ENCODE results near the gene TRAF3. TPM values are rescaled to one million over a fixed set of nuclear protein-coding genes. Genes with fewer than 3 reads are reported as not detected.

TRAF3 gene
- total RNA-seq, 1 donor from 2014 or later, result 12.8 TPM

DNA sequence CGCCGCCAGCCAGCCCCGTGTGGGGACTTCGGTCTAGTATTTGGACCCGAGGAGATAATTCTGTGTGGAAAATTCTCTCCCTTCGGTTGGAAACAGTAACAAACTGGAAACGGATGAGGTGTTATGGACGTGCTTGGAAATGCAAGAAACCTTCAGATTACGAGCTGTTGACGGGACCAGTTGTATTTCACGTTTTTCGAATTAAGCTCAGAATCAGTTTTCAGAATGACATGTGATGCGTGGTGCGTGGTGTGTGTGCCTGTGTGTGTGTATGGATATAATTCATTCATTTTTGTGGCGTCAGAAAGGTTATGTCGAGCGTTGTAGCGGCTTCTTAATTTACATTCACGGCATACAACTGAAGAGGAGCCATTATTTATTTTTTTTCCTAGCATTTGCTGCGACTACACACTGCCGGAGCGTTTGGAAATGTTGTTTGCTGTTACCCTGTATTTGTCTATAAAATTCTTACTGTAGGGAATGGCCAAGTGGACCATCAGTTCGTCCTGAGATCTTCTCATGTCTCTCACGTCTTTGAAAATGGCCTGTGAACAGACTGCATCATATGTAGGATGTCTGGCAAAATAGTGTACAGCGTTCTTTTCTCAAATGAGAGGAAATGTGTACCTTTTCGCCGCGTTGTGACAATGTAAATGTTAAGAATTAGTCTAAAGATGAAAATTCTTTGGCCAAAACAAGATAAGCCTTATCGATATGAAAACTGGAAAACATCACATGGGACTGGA, 1.3 kb downstream of the TRAF3 start:
- DNase-seq (ENCODE audit: low read depth in 2 of 2), result peak in 1 of 2 donors; percentile 55

DNA sequence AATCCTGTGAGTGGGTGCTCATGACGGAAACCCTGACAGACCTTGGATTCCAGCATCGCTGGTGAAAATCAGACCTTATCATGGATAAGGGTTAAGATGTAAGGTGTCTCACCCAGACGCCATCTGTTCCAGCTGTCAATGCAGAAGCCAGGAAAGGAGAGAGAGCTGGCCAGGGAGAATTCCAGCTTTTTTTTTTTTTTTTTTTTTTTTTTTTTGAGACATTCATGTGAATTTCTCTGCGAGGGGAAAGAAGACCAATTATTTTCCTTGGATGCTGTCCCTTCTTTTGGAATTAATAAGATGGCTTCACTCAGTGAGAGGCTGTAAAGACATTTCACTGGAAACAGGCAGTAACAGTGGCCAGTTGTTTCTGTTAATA, 1.8 kb downstream of the TRAF3 start:
- DNase-seq (ENCODE audit: low read depth in 2 of 2), result no peak

DNA sequence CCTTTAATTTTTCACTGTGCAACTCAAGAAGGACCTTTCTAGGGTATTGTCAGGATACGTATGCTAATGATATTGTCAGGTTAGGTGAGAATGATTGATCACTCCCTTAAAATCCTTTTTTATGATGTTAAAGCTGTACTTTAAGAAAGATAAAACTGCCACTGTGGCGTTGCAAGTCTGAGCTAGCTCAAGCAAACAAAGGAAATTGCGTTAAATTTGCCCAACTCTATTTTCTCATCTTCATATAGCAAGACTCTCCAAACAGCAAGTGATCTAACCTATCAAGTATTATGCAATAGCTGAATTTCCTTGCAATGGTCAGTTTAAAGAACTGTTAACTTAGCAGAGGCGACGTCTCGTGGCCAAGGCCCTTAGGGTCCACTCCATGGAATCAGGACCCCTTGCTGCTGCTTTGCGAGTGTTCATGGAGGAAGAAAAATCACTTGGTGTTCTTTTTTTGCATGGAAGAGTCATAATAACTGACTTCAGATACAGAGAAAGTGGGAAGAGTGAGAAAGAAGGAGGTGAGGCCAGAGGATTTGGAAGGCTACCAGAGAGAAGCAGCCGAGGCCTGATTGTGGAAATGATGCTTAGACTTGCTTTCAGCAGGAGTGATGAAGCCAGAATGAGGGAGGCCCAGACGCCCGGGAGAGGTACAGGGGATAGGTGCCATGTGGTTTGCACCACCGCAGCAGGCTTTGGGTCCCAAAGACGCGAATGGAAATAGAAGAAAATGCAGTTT, 2.5 kb downstream of the TRAF3 start:
- no peak for DNase-seq (ENCODE audit: low read depth in 2 of 2)

DNA sequence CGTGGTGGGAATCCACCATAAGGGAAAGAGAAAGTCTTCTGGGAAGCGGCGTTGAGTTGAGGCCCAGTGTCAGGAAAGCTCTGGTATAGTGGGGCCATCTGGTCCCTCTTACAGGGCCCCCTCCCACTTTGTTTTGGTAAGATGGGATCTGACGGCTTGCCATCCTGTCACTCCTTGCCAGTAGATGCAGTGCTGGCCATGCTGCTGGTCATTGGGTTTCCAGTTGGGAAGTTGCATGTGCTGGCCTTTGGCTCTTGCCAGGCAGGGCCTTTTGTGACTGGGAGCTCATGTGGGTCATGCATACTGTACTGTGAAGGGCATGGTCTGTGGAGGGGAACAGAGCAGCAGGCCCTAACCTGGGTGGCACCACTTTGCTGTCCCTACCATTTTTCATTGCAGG, 3.8 kb downstream of the TRAF3 start:
- DNase-seq (ENCODE audit: low read depth in 2 of 2), result no peak

DNA sequence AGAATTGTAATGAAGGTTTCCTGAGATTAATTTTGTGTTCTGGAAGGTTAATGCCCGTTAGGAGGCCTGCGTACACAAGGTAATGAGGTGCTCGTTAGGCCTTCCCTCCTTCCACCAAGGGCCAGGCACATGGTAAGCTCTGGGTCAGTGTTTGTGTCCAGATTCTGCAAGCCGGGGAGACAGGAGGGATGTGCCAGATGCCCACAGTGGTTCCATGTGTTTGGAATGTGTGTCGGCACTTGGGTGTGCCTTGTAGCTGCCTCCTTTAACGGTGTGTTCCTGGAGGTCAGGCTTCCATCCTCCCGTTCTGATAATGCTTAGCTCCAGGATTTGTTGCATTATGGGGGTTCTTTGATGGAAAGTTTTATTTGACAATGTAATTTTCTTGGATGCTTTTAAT, 5.7 kb downstream of the TRAF3 start:
- DNase-seq (ENCODE audit: low read depth in 2 of 2), result no peak

DNA sequence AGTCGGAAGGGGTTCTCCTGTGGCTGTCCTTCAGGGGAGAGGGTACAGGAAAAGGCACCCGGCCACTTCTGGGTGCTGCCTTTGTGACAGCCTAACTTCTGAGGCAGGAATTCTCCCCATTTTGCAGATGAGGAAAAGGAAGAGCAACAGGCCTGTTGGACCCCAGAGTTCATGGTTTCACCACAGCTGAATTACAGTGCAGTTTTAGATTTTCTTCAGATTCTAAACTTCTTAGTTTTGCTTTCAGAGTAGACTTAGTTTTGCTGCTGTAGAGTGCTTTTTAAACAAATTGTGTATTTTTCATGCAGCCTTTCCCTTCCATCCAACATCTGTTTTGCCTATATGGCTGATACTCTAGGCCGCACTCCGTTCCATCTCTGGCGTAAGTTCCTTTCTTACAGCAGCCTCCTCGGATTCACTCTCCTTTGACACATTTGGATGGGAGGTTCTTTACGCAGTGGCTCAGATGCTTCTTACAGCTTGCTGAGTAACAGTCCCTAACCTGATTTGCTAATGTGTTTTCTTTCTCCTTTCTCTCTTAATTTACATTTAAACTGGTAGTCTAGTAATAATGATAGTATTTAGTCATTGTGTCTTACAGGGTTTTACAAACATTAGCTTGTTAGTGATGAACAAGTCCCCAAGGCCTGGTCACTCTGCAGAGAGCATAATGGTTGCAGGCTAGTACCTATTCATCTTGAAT, 7.8 kb downstream of the TRAF3 start:
- no peak for DNase-seq (ENCODE audit: low read depth in 2 of 2)

DNA sequence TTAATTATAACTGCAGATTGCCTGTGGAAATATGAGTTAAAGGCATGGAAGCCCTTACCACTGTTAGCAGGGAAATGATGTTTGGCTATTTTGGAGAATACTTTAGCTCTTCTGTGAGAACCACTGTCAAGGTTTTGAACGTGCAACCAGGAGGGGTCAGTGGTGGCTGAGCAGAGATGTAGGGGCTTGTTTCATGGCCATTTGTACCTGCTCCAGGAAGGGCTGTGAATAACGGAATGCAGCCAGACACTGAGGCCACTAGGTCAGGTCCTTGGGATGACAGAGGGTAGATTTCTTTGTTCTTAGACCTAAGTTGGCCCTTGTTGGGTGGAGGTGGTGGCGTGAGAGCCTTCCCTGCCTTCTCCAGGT, 8.3 kb downstream of the TRAF3 start:
- DNase-seq (ENCODE audit: low read depth in 2 of 2), result no peak

DNA sequence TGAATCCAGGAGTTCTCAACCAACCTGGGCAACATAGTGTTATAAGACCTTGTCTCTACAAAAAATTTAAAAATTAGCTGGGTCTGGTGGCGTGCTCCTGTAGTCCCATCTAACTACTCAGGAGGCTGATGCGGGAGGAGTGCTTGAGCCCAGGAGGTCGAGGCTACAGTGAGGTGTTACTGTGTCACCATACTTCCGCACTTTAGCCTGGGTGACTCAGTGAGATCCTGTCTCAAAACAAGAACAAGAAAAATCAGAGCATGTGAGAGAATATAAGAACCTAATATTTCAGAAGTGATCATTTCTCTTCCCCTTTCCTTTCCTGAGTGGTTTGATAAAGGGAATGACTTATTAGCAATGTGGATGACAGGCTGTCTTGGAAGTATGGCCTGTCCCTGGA, 9.5 kb downstream of the TRAF3 start:
- peak in 1 of 2 donors; percentile 52 for DNase-seq (ENCODE audit: low read depth in 2 of 2)

DNA sequence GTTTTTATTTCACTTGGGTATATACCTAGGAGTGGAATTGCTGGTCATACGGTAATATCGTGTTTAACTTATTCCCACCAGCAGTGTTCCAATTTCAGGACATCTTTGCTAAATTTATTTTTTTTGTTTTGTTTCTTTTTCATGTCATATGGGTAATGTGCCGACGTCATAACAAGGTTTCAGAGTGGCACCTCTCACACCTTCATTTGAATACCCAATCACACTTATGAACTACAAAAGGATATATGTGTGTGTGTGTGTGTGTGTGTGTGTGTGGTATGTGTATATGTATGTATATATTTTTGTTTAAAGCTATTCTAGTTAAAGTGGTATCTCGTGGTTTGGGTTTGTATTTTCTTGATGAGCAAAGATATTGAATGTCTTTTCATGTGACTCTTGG, 12.1 kb downstream of the TRAF3 start:
- DNase-seq (ENCODE audit: low read depth in 2 of 2), result no peak

DNA sequence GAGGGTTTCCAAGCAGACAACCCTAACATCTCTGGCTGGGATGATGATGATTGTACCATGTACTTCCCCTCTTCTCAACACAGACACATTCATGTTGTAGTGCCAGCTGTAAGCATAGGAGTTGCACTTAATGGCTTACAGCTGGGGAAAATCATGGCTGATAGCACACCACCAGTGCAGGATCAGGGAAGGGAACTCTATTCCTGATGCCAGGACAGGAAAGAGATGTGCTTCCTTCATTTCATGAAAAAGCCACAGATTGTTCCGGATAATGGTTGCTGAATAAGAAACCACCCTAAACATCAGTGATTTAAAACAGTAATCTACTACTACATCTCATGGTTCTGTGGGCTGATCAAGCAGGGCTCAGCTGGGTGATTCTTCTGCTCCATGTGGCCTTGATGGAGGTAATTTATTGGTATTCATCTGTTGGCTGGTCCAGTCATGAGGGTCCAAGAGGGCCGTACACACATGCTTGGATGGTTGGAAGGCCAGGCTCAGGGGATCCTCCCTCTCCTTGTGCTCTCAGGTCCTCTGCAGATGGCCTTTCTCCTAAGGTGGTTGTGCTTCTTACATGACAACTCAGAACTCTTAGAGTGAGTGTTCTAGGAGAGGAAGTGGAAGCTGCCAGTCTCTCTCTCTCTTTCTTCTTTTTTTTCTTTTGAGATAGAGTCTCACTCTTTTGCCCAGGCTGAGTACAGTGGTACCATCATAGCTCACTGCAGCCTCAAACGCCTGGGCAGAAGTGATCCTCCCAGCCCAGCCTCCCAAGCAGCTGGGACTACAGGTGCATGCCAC, 16.5 kb downstream of the TRAF3 start:
- peak in 1 of 2 donors; percentile 29 for DNase-seq (ENCODE audit: low read depth in 2 of 2)

DNA sequence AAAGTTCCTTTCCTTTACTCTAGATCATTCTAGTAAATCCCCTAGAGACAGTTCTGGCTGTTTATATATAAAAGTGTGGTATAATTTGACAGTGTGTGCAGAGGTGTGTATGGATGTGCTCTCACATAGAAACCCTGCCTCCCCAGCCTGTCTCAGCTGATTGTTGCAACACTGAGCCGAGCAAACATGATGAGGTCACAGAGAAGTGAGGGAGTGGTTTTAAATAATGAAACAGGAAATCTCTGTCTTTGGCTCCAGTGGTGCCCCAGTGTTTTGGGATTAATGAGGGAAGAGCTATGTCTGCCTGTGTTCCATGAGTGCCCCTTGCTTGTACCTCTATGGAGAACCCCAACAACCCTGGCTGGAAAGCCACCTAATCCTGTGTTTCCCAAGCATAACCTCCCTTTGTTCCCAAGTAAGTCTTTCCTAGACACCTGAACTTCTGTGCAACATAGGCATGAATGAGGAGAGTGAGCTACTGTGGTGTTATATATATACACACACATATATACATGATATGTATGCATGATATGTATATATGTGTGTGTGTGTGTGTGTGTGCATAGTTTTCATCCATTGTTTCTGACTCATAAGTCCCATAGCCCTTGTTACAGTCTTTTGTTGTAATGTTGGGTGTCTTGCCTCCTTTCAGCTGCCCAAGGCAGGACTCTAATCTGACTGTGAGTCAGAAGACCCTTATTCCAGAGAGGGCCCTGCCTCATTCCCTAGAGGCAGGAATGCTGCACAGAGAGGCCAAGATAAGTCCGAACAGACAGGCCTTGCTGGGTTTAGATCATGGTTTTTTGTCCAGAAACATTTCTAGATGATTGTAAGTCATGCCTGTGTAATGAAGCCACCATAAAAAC, 18.0 kb downstream of the TRAF3 start:
- peak; percentile 65 to 73 for DNase-seq (ENCODE audit: low read depth in 2 of 2)

DNA sequence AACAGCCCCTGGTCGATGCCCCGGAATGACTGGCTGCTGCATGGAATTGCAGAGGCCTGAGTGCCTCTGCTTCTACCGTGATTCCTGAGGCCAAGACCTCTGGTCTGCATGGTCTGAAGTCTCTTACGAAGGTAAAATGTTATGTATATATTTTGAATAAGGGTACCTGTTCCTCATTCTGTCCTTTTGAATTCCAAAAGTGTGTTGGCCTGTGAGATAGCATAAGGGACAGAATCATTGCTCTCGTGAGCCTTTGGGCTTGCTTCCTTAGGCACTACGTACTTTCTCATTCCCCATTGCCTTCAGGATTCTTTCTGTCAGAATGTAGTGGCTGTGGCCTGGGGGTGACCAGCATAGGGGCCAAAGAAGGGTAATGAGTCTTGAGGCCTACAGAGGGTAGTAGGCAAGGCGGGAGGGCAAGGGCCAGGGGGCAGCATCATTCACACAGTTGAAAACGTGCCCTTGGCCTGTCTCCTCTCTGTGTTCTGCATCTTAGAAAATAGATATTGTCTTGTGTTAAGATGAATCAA, 19.5 kb downstream of the TRAF3 start:
- no peak for DNase-seq (ENCODE audit: low read depth in 2 of 2)

DNA sequence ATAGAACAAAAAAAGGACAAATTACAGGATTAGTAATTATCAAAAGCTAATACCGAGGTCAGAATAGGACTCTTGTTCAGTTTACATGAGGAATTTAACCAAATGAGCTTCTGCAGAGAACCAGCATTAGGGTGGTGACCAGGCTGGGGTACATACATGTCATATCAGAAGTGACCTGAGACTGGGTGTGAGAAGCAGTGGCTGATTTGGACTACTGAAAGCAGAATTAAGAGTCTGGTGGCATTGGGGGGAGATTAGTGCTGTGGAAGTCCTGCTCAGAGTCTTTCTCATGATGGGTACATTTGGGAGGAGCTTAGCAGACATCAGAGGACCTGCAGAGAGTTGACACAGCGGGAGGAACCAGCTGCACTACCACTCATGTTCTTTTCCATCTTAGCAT, 21.7 kb downstream of the TRAF3 start:
- no peak for DNase-seq (ENCODE audit: low read depth in 2 of 2)

DNA sequence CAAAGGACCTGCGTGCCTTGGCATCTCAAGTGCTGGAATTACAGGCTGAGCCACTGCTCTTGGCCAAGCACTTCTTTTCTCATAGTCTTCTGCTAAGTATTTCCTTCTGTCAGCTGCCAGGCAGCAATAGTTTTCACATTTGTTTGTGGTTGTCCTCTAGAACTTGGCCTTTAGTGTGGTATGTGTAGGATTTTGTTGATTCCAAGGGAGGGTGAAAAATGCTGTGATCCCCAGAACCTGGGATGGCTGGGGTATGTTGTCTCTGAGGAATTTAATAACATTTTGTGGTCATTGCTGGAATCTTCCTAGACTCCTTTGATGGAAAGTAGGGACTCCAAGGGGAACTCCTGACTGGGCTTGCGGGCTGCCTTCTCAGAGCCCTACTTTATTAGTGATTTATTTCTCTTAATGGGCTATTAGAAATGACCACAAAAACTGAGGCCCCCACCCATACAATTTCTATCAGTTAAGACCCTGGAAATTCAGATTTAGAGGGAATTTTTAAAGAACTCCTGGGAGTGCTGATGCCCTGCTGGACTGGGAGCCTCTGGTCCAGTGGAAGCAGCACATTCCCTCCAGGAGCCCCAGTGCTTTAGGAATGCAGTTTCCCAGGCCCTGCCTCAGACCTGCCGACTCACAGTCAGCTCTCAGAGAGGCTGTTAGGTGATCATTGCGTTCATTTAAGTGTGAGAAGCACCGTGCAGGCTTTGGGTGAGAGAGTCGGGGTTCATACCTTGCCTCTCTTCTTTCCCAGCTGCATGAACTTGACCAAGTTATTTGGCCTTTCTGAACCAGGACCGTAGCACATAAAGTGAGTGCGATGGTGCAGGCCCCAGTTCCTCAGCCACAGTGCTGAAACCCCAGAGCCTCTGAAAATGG, 22.7 kb downstream of the TRAF3 start:
- DNase-seq (ENCODE audit: low read depth in 2 of 2), result no peak

DNA sequence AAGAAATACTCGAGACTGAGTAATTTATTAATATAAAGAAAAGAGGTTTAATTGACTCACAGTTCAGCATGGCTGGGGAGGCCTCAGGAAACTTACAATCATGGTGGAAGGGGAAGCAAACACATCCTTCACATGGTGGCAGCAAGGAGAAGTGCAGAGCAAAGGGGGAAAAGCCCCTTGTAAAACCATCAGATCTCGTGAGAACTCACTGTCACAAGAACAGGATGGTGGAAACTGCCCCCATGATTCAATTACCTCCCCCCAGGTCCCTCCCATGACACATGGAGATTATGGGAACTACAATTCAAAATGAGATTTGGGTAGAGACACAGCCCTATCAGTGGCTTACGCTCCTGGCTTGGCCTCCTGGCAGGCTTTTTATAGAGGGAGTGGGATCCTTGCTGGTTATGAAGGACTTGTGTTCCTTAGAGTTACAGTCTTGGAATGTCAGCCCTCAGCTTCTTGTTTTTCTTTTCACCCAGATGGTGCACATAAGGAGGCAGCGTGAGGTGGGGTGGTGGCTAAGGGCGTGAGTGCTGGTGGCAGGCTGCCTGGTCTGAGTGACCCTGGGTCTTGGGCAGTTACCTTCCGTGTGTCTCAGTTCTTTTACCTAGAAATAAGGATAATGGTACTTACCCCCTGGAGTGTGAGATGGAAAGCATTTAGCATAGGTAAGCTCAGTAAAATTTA, 25.7 kb downstream of the TRAF3 start:
- DNase-seq (ENCODE audit: low read depth in 2 of 2), result no peak

DNA sequence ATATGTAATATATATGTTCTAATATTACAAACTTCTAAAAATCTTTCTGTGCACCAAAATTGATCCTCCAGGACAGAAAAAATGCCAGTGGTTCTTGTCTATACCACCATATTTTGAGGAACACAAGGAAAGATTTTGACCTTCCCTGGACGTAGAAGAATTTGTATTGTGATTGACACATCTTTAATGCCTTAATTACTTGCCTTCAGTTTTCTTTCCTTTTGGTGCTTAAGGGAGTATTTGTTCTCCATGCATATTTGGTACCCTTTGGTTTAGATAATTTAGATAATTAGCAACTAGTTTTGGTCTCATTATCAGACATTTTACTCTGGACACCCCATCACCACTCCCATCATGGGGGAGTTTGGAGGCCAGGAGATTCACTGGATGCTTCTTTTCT, 27.6 kb downstream of the TRAF3 start:
- no peak for DNase-seq (ENCODE audit: low read depth in 2 of 2)

DNA sequence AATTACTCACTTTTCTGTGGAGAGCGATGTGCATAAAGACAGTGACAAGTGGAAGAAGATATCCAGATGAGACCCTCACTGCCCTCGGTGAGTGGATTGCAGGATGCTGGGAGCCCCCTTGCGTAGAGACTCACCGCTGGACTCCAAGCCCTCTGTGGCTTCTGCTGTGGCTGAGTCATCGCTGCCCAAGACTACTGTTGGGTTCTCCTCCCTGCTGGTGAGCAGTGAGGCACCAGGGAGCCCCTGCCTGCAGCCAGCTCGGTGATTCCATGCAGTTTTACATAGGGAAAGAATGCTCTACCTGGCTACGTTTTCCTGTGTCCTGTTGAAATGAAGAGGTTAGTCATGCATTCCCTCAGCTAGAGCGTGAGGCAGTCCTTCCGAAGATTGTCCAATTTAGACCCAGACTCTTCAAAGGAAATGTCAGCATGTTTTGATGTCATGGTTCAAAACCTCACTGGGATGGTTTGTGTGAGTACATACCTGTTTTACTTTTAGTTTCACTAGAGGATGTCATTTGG, 28.2 kb downstream of the TRAF3 start:
- DNase-seq (ENCODE audit: low read depth in 2 of 2), result no peak

DNA sequence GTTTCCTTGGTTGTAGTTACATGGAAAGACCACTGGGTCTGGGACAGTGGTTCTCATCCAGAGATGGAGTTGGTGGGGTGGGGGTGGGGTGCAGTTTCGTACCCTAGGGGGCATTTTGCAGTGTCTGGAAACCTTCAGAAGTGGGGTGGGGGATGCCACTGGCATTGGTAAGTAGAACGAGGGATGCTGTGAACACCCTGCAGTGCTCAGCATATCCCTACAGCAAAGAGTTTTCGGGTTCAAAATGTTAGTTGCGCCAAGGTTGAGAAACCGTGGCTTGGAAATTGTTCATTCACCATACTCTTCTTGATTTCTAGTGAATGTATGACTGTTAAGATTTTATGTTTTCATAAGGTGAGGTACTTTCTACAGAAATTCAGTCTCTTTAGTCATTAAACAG, 28.7 kb downstream of the TRAF3 start:
- DNase-seq (ENCODE audit: low read depth in 2 of 2), result no peak

DNA sequence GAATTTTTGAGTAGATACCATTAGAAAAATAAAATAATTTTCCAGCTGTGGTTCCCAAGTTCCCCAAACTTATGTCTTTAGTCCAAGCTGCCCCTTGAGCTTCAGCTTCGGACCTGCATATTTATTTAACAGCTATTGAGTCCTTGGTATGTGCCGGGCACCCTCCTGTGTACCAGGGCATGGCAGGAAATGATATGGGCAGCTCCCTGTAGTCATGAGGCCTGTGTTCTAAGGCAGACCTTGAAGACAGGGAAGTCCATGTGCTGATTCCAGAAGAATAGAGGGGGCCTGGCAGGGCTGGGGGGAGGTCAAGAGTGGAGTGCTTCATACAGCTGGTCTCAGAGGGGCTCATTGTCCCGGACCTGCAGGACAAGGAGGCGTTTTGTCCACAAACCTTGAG, 29.2 kb downstream of the TRAF3 start:
- no peak for DNase-seq (ENCODE audit: low read depth in 2 of 2)

Measured in dermis microvascular lymphatic vessel endothelial cell (primary cell).